Activated CD8-positive, alpha-beta memory T cell treated with anti-CD3 and anti-CD28 coated beads, Interleukin-2, amount 50 U/mL, for 4 hours (primary cell): Measurements from ENCODE around the gene CASP9.
"Not testable (repeated sequence)": the region's sequence is repeated elsewhere in the genome, so short reads cannot be mapped to it uniquely, and the experiment has no call there.

ENCODE experiments used
- DNase-seq: peaks from one replicate; pipeline ENCODE4 v3.0.0-alpha.2; 2020

CASP9 gene

DNA sequence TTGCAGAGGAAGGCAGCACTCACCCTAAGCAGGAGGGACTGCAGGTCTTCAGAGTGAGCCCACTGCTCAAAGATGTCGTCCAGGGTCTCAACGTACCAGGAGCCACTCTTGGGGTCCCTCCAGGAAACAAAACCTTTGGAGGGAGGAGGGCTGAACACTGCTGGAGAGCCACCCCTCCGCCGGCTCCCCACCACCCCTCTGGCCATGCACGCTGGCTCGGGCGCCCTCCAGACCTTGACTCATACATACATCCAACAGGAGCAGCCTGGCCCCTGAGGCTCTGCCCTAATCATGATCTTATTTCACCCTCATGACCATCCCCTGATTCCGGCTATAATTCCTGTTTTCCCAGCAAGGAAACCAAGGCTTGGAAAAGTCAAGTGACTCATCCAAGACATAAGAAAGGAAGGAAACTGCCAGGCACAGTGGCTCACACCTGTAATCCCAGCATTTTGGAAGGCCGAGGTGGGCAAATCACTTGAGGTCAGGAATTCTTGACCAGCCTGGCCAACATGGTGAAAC is 30.1 kb downstream of the CASP9 start:
- DNase-seq = no peak

DNA sequence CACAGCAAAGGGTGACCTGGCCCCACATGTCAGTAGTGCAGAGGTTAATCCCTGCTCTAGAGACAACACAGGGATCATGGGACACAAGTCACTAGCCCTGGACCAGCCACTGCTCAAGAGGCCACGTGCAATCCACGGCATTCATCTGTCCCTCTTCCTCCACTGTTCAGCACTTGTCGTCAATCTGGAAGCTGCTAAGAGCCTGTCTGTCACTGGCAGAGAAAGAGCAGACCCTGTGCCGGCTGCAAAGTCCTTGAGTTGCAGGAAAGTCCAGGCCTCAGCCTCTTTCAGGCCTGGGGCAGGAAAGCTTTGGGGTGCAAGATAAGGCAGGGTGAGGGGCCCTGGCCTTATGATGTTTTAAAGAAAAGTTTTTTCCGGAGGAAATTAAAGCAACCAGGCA is 31.4 kb downstream of the CASP9 start:
- no peak for DNase-seq

DNA sequence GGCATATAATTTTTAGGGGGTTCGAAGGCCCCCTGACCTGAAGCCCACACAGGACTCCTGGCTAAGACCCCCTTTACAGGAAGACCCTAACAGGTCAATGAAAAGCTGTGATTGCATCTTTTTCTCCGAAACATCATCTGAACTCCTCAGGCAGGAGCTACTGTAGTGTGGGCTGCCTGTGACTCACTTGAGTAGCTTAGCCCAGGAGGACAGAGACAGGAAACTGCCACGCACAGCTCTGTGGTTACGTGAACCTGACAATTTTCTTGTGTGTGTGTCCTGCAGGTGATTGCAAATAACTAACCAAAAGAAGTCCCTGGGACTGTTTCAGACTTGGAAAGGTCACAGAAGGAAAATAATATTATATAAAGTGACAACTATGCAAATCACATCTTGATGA is 33.0 kb downstream of the CASP9 start:
- DNase-seq = not testable (repeated sequence)

DNA sequence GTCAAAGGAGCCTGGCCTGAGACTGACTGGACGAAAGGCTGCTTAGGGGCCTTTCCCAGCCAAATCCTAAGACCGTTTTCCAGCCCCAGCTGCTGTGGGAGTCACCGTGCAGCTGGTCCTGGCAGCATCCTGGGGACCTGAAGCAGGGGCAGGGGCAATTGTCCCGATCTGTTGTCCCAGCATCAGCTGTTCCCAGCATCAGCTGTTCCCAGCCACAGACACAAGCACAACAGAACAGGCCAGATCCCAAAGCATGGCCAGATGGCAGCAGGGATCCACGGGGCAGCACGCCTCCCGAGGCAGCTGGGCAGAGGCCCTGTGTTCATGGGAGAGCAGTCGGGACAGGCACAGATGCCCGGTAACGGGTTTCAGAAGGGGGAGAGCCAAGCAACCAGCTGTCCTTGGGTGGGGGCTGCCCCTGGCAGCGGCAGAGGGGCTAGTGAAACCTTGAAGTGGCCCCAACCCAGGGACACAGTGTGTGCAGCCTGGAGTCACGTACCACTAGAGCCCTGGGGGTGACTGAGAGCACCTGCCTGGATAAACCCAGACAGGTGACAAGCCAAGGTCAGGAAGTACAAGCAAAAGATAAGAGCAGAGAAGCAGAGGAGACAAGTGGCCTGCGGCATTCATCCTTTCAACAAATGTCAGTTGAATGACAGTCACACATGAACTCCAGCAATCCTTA is 34.8 kb downstream of the CASP9 start:
- no peak for DNase-seq

DNA sequence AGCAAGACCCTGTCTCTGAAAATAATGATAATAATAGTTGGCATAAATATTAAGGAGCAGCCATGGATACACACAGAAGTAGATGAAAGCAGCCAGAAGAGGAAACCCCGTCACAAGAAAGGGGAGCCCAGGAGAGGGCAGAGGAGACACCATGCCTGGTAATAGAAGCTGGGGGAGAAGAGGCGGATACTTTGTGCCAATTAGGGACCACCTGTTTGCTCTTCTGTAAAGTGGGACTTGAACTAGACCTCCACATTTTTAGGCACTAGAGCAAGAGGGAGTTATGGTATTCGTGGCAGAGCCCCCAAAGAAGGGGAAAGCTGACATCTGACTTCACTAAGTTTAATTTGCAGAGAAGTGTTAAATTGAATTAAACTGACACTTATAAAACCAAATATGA is 35.6 kb downstream of the CASP9 start:
- no peak for DNase-seq

DNA sequence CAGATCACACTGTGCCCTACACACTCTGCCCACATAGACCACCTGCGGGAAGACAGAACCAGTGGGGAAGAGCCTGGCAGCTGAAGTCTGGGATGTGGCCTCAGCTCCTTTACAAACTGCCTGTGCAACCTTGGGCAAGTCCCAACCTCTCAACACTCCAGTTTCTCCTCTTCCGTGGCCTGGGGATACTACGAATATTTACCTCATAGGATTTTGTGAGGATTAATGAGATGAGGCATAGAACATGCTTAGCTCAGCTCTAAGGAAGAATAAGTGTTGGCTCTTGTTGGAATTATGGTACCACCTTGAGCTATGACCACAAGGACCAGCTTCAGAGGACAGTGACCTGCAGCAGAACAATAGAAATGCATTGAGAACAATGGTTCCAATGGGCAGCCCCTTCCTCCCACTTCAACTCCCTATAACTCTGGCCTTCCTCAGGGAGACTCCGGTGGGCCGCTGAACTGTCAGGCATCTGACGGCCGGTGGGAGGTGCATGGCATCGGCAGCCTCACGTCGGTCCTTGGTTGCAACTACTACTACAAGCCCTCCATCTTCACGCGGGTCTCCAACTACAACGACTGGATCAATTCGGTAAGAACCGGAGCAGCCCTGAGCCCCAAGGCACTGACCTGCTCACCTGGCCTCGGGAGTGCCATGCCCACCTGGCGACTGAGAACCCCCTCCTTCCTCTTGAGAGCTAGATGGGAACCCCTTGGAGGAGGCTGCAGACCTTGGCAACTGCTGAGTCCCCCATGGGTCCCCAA is 37.0 kb downstream of the CASP9 start:
- DNase-seq = not testable (repeated sequence)

DNA sequence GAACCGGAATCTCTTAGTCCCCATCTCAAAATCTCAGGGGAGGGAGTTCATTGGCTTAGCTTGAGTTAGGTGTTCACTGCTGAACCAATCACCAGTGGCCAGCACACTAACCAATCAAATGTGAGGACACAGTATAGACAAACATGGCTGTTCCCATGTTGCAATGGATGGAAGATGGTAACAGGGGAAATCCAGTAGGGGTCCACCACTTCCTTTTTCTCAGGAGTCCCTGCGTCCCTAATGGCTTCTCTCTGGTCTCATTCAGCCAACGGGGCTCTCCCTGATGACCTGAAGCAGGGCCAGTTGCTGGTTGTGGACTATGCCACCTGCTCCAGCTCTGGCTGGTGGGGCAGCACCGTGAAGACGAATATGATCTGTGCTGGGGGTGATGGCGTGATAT is 38.4 kb downstream of the CASP9 start:
- no peak for DNase-seq

DNA sequence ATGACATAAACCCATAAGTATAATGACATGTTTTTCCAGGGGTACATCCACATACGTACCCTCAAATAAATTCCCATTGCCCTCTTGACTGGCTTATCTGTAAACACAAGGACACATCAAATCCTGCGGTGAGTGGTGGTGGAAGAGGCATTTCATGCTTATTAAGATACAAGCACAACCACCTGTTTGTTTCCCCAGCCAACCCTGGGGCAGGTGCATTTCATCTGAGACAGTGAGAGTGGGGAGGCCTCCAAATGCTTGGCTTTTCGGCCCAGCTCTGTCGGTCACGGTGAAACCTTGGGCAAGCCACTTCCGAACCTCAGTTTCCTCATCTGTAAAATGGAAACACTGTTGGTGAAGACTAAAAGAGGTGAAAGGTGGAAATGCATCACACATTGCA is 39.6 kb downstream of the CASP9 start:
- DNase-seq = not testable (repeated sequence)

DNA sequence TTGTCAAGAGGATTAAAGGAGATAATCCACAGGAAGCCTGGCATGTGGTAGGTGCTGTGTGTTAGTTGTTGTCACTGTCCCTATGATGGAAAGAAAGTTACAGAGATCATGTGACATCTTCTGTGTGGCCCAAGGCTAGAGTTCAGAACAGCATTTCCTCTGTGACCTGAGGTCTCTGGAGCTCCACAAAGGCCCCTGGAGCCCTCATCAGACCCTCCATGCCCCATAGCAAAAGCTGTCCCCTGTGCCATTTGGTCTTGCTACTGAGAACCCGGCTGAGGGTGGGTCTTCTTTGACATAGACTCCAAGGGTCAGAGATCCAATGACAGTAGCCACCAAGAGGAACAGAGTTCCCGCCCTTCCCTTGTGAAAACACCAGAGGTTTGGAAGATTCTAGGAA is 40.0 kb downstream of the CASP9 start:
- DNase-seq = no peak

DNA sequence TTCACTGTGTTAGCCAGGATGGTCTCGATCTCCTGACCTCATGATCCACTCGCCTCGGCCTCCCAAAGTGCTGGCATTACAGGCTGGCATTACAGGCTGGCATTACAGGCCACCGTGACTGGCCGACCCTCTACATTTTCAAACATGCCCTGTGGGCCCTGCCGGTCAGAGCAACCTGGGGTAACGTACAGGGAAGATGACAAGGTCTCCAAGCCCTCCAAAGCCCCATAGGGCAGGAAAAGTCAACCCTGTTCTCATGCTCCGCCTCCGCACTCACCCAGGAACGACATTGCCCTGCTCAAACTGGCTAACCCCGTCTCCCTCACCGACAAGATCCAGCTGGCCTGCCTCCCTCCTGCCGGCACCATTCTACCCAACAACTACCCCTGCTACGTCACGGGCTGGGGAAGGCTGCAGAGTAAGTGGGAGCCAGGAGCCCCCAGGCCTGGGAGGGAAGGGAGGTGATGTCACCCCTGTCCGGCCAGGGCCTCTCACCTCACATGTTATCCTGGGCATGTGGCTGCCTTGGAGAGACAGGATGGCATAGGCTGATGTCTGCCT is 41.0 kb downstream of the CASP9 start:
- DNase-seq = not testable (repeated sequence)

DNA sequence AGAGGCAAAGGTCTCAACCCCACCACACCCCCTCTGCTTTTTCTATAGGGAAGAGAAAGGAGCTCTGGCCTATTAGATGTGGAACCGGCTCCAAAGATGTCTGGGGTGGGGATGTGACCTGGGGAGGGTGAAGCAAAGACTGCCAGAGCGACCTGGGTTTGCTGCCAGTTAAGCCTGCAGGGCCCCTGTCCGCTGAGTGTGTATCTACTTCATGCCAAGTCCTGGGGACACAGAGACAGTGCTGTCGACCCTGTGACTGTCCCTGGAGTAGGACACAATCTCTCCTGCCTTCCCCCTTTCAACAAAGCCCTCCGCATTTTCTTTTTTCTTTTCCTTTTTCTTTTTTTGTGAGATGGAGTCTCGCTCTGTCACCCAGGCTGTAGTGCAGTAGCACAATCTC is 41.6 kb downstream of the CASP9 start:
- DNase-seq = not testable (repeated sequence)

DNA sequence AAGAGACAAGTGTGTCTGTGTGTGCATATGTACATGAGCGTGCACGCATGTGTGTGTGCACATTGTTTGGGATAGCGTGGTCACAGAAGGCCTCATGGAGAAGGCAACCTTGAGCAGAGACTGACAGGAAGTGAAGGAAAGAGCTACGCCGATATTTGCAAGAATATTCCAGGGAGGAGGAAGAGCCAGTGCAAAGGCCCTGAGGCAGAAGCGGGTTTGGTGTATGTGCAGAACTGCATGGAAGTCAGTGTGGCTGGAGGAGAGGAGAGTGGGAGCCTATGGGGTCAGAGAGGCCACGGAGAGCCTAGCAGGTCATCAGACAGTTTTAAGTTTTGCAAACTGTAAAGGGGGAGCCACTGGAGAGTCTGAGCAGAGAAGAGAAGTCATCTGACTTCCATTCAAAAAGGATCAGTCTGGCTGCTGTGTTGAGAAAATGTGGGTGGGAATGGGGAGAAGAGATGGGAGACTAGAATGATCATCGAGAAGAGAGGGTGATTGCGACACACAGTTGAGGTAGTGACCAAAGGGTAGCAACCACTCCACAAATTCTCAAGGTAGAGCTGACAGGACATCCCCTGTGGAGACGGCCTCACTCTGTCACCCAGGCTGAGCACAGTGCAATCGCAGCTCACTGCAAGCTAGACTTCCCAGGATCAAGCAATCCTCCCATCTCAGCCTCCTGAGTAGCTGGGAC is 44.2 kb downstream of the CASP9 start:
- DNase-seq = no peak

DNA sequence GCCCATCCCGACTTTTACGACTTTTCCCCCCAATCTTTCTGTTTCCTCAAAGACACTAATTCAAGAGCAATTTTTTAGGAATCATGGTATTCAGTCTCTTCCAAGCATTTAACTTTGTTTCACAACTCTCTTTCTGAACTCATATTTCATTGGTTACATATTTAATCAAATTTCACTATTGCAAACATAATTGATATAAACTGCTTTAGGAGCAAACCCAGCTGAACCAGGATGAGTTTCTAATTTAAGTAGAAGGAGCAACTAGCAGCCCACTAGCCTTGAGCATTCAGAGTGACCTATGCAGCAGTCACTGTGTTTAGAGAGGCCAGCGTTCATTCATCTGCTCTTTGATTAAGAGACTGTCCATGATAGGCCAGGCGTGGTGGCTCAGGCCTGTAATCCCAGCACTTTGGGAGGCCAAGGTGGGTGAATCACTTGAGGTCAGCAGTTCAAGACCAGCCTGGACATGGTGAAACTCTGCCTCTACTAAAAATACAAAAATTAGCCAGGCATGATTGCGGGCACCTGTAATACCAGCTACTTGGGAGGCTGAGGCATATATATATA is 46.3 kb downstream of the CASP9 start:
- no peak for DNase-seq

DNA sequence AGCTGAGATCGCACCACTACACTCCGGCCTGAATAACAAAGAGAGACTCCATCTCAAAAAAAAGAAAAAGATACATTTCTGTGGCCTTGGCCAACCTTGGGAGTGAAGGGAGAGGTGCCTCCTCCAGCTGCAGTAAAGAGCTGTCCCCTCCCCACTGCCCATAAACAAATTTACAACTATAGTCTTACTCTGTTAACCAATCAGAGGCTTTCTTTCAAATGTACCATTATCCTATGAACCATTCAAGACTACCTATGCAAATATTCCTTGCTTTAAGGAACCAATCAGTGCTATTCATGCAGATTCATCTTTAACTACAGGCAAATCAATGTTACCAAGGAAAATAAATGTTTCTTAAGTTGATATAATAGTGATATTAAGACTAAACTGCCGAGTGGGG is 47.1 kb downstream of the CASP9 start:
- no peak for DNase-seq

DNA sequence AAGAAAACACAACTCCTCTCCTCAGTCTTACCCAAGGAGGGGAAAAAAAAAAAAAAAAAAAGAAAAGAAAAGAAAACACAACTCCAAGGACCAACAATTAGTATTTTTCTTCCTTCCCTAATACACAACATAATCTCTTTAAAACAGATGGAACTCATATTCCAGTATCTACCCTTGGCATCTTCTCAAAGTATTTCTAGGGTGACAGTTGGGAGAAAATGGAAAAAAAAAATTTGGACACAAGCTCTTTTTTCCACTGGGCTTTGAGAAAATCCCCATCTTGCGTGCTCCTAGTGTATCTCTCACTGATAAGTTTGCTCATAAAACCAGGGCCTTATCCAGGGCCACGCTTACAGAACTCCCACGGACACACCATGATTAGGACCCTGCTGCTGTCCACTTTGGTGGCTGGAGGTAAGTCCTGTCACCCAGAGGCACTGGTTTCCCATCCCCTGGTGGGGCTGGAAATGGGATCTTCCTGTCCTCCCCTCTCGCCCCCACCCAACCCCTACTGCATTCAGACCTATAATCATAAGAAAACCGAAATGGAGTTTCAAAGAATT is 48.2 kb downstream of the CASP9 start, which contains the start of gene CELA2B:
TSS of gene CELA2B (plus strand) at position 353 of the 563 bp plus-strand sequence. CDS start at position 375, 22 bp downstream.
- no peak for DNase-seq

DNA sequence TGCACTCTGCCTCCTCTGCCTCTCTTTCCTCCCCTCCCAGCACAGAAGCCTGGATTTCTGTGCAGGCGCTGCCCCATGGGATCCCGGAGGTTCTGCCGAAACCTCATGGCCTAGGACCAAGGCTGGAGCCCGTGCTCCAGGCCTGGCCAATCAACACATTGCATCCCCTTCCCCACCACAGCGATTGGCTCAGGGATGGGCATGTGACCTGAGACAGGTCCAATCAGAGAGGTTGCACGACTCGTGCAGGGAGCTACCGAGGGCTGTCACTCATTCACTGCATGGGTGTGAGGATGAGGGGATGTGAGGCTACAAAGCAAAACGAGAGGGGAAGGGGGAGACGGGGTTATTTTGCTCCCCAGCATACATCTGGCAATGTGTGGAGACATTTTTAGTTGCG is 51.4 kb downstream of the CASP9 start:
- DNase-seq = no peak

DNA sequence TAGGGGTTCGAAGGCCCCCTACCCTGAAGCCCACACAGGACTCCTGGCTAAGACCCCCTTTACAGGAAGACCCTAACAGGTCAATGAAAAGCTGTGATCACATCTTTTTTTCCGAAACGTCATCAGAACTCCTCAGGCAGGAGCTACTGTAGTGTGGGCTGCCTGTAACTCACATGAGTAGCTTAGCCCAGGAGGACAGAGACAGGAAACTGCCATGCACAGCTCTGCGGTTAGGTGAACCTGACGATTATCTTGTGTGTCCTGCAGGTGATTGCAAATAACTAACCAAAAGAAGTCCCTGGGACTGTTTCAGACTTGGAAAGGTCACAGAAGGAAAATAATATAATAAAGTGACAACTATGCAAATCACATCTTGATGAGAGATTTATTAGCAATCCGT is 52.3 kb downstream of the CASP9 start:
- not testable (repeated sequence) for DNase-seq

DNA sequence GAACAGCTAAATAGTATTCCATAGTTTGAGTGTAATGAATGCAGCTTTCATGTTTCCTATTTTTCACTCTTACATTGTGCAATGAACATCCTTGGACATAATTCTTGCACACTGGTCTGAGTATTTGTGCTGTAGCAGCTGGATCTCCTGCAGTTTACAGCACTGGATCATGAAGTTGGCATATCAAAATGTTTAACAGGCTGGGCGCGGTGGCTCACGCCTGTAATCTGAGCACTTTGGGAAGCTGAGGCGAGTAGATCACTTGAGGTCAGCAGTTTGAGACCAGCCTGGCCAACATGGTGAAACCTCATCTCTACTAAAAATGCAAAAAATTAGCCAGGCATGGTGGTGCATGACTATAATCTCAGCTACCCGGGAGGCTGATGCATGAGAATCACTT is 52.9 kb downstream of the CASP9 start:
- DNase-seq = not testable (repeated sequence)

DNA sequence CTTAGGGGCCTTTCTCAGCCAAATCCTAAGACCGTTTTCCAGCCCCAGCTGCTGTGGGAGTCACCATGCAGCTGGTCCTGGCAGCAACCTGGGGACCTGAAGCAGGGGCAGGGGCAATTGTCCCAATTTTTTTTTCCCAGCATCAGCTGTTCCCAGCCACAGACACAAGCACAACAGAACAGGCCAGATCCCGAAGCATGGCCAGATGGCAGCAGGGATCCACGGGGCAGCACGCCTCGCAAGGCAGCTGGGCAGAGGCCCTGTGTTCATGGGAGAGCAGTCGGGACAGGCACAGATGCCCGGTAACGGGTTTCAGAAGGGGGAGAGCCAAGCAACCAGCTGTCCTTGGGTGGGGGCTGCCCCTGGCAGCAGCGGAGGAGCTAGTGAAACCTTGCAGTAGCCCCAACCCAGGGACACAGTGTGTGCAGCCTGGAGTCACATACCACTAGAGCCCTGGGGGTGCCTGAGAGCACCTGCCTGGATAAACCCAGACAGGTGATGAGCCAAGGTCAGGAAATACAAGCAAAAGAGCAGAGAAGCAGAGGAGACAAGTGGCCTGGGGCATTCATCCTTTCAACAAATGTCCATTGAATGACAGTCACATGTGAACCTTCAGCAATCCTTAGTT is 54.1 kb downstream of the CASP9 start:
- not testable (repeated sequence) for DNase-seq

DNA sequence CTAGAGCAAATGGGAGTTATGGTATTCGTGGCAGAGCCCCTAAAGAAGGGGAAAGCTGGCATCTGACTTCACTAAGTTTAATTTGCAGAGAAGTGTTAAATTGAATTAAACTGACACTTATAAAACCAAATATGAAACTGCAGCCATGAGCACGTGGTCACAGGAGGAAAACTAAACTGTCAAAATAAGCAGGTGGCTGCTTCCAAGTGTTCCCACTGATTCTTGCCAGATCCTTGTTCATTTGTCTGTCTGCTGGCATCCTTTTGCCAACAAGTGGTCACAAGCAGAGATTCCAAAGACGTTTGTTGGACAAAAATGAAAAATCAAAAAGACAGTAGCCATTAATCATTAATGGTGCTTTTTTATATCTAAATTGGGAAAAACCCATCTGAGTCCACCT is 54.7 kb downstream of the CASP9 start:
- no peak for DNase-seq

DNA sequence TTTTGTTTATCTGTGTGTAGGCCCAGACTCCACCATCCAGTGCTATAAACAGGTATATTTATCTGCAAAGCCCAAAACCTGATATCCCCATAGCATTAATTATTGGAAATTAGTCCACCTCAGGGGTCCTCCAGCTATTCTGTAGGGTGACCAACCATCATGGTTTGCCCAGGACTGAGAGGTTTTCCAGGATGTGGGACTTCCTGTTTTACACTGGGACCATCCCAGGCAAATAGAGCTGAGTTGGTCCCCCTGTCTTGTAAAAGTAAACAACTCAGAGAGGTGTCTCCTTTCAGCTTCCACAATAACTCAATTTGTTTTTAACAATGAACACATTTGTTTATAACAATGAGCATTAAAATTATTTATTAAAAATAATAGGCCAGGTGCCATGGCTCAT is 55.9 kb downstream of the CASP9 start:
- DNase-seq = no peak
